Measurements from ENCODE around the gene MYL5.

GRCh38 chr4:700587-701264, 26.4 kb downstream of the MYL5 start:
- TF ChIP-seq PATZ1 (CRISPR knock-in tag; IDR thresholded peaks at IDR 0.05; ENCODE audit: borderline replicate concordance) (no peak), GLIS3 (CRISPR knock-in tag; IDR thresholded peaks at IDR 0.05) (no peak), PPARA (CRISPR knock-in tag; IDR thresholded peaks at IDR 0.05; ENCODE audit: borderline replicate concordance) (no peak), ESRRG (CRISPR knock-in tag; IDR thresholded peaks at IDR 0.05) (no peak), ZFP30 (CRISPR knock-in tag; IDR thresholded peaks at IDR 0.05) (no peak), ARNTL (CRISPR knock-in tag; IDR thresholded peaks at IDR 0.05; ENCODE audit: borderline replicate concordance, low read depth) (no peak), SNAI2 (CRISPR knock-in tag; IDR thresholded peaks at IDR 0.05) (no peak), RARB (CRISPR knock-in tag; IDR thresholded peaks at IDR 0.05) (no peak), ISL1 (CRISPR knock-in tag; IDR thresholded peaks at IDR 0.05) (no peak), BACH2 (CRISPR knock-in tag; IDR thresholded peaks at IDR 0.05; ENCODE audit: borderline replicate concordance) (no peak), TSHZ2 (CRISPR knock-in tag; IDR thresholded peaks at IDR 0.05) (no peak), TCF4 (CRISPR knock-in tag; IDR thresholded peaks at IDR 0.05; ENCODE audit: borderline replicate concordance) (no peak)
